Measurements from ENCODE around the gene TENM4.

TENM4 gene

DNA sequence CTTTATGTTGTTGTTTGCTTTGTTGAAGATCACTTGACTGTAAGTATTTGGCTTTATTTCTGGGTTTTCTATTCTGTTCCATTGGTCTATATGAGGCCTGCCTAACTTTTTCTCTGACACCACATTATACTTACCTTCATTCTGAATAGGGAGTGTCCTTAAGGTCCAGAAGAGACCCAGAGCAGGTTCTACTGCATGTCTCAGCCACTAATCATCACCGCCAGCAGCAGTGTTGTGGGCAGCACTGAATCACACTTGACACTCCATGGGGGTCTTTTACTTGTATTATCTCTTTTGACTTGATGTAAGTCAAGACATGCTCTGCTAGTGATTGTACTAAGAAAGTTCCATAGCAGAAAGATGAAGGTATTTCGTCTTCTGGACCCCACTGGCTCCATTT, 274.9 kb downstream of the TENM4 start:
- DNase-seq, result no peak

- DNase-seq, result no peak
Measured at GRCh38 chr11:79160791-79161403, 279.9 kb downstream of the TENM4 start.

GRCh38 chr11:79159657-79160450, 281.0 kb downstream of the TENM4 start:
- DNase-seq, result no peak

- no peak for DNase-seq
Measured at GRCh38 chr11:79157738-79158137, 283.1 kb downstream of the TENM4 start.

DNA sequence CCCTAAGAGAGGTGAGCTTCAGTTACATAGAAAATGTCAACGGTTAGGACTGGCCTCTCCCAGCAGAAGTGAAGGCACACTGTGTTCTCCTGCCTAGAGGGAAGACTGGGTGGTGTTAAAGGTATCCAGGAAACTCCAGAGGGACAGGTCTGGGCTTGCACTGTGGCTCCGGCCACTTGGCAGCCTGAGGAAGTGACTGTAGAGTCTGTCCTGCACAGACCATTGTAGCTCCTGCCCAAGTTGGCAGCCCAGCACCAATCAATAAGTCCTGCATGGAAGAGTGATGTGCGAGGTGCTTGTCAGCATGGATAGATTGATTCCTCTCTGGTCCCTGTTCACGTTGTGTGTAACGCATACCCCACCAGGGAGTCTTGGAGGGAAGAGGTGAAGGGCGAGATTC, 284.8 kb downstream of the TENM4 start:
- DNase-seq, result no peak

DNA sequence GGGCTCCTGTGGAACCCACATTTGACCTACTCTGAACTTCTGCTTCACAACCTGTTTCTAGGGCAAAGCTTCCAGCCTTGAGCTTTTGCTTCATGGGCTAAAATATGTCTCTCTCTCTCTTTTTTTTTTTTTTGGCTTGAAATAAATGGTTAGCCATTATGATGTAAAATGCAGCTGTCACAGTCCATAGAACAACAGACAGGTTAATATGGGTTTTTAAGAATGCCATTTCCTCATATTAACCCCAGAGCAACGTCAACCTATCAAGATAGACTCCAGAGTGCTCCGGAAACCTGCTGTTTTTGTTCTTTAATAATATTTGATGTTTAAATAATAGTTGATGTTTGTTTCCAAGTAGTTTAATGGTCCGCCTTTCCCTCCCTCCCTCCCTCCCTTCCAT, 285.6 kb downstream of the TENM4 start:
- DNase-seq, result no peak

DNA sequence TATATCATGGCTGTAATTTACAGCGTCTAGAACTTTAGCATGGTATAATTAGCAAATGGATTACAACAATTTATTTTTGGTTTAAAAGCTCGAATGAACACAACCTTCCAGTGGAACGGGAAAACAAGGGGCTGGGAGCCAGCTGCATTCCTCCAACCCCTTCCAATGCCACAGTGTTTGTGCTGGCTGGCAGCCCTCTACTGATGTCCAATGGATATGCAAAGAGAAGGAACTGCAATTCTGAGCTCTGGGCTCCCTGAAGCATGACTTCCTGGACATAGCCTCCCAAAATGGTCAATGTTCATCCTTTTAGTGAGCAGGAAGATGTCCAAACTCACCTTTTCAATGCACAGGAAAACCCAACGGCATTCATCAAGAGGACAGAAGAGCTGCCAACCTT, 288.3 kb downstream of the TENM4 start:
- DNase-seq, result no peak

DNA sequence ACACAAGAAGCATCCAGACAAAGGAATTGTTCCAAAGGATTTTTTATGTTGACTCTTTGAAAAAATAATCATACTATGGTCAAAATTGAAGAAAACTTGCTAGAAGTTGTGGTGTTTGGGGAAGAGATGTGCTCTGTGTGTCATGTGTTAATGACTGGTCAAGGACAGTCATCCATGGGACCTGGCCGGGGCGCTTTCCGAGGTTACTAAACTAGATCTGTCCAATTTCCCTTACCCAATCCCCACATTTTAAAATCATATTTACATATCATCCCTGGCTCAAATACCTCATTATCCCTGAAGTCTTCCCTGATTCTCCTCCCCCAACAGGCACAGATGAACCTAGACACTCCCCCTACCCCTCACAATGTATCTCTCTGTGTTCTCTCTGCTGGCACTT, 289.4 kb downstream of the TENM4 start:
- DNase-seq, result no peak

DNA sequence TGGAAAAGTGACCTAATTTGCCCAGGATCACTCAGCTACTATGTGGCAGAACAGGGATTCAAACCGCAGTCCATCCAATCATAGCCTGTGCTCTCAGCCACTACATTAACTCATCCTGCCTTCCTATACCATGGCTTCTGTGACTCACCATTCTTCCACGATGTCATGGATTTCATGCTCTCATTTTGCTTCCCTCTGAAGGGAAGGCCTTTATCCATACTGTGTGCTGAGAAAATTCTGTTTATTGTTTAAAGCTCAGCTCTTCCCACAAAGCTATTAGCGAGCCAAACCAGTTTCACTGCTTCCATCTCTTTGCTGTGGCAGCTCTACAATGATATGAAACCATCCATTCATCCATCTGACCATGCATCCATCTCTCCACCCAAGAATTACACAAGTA, 289.9 kb downstream of the TENM4 start:
- no peak for DNase-seq

- DNase-seq, result no peak
Measured at GRCh38 chr11:79150320-79150719, 290.5 kb downstream of the TENM4 start.

GRCh38 chr11:79147731-79148130, 293.1 kb downstream of the TENM4 start:
- DNase-seq, result no peak

- DNase-seq, result no peak
Measured at GRCh38 chr11:79147011-79147410, 293.8 kb downstream of the TENM4 start.

DNA sequence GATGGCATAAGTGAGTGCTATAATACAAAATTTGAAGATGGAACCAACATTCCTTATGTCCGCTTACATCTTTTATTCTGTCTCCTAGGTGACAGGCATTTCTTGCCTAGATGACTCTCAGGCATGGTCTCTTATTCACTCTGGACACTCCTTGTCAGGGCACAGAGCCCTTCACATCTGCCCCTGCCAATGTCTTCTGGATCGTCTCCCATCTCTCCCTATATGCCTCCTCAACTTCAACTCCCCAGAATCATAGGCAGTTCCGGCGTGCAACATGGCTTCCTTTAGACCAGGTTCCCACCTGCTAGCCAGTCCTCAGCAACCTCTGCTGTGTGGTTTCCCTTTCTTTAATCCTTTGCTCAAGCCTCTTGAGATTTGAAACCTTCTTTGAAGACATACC, 300.9 kb downstream of the TENM4 start:
- DNase-seq, result peak; percentile 56

- DNase-seq, result no peak
Measured at GRCh38 chr11:79129702-79130101, 311.1 kb downstream of the TENM4 start.

DNA sequence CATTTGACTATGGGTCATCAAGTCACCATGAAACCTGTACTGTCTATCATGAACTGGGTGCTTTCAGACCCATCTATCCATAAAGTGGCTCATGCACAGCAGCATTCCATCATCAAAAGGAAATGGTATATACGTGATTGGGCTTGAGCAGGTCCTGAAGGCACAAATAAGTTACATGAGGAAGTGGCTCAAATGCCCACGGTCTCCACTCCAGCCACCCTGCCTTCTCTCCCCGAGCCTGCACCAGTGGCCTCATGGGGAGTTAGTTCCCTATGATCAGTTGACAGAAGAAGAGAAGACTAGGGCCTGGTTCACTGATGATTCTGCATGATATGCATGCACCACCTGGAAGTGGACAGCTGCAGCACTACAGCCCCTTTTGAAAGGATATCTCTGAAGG, 312.5 kb downstream of the TENM4 start:
- DNase-seq, result no peak

DNA sequence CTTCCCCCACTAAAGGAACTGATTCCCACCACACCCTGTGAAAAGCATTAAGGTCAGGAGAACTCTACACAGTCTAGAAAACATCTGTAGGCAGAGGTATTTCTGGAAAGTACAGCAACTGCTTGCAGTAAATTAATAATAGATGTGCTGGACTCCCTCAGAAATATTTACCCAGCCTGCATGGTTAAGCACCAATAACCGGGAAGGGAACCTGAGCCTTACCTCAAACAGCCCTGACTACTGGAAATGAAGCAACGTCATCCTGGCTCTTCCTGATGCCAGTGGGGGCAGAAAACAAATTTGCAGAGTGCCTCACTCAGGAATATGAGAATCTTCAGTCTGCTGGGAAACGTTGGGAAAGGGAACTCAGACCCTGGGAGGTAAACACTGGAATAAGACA, 318.1 kb downstream of the TENM4 start:
- DNase-seq, result no peak

- DNase-seq, result peak; percentile 19
Measured at GRCh38 chr11:79121351-79121750, 319.5 kb downstream of the TENM4 start.

GRCh38 chr11:79119491-79120284, 321.1 kb downstream of the TENM4 start:
- peak; percentile 99 for DNase-seq

- no peak for DNase-seq
Measured at GRCh38 chr11:79117488-79117887, 323.3 kb downstream of the TENM4 start.

GRCh38 chr11:79116600-79116999, 324.2 kb downstream of the TENM4 start:
- DNase-seq, result no peak

DNA sequence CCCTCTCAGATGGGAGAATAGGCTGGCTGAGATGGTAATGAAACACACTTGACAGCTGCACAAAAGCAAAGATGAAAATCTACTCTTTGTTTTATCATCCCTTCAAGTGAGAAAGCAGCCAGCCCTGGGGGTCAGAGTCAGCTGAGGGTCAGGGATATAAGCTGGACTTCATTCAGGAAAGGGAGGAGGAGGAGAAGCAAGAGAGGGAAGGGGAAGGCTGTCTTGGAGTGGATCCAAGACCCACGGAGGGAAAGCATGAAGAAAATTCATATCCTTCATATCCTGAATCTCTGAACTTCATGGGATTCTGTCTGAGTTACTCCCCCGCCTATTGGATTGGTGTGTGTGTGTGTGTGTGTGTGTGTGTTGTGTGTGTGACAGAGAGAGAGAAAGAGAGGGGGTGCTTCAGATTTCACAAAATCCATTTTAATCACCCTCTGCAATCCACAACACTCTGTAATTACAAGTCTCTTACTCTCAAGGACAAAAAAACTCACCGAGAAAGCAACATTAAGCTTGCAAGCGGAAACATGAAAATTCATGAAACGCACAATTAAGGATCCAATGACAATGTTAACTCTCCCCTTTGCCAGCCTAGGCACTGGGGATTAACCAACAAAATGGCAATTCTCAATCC, 327.7 kb downstream of the TENM4 start:
- no peak for DNase-seq

DNA sequence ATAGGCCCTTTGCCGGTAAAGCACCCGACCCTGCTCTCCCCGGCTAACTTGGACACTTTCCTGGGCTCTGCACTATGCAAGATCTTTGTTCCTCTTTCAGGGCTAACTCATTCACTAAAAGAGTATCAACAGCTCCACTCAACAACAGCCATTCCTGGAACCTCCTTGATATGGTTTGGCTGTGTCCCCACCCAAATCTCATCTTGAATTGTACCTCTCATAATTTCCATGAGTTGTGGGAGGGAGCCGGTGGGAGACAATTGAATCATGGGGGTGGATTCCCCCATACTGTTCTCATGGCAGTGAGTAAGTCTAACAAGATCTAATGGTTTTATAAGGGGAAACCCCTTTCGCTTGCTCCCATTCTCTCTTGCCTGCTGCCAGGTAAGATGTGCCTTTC, 330.0 kb downstream of the TENM4 start:
- no peak for DNase-seq

DNA sequence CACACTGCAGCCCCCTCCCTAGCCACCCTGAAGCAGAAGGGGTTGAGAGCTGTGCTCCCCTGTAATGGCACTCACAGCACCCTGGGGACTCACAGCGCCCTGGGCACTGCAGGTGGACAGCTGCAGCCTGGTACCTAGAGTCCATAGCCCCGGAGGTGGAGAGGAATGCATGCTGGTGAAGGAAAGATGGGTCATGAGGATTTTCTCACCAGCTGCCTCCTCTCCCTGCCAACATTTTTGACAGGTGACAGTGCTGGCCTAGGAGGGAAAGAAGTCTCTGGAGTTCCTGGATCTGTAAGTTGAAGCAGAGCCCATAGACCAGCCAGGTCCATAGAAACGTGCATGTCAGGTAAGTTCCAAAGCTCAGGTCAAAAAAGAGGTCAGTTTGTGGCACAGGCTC, 330.5 kb downstream of the TENM4 start:
- DNase-seq, result no peak

DNA sequence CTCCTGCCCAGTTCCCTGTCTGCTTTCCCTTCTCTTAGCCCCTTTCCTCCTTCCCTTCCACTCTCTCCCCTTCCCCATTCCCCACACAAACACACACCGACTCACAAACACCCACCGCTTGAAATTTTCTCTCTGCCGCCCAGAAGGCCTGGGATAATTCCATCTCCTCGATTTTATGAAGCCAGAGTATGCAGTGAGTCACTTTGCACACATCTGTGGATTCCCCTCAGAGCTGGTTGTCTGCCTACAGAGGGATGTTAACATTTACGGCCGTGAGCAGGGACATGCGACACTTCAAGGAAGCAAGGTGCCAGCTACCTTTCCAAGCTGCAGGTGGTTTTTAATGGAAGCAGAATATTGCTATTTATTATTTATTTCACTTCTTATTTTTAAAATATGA, 332.0 kb downstream of the TENM4 start:
- no peak for DNase-seq

All from NCI-H82 (cell line).